Motor neuron (in vitro differentiated cells): ENCODE data around the gene ADAM33. TPM values are rescaled to one million over a fixed set of nuclear protein-coding genes. Genes with fewer than 3 reads are reported as not detected.
A peak's percentile ranks its signal among the peaks of the same experiment; 100 is the strongest.

Source experiments
- ATAC-seq, 8 experiments: fragments of 200-7000 bp; cut with Tn5 transposase; replicated peaks in 6 of 8; 2 replicates each; pipeline ENCODE4 v1.8.0; 2021; ENCODE audit warnings: mild to moderate bottlenecking in 8 of 8, moderate library complexity in 8 of 8
- H3K27ac ChIP-seq, 2 donors: fragments of 250-450 bp; sonication (Bioruptor Pico); 2 replicates each; pipeline ENCODE4 v1.9.0; 2021; ENCODE audit warnings: antibody characterized with exemption in 2 of 2, mild to moderate bottlenecking in 2 of 2, moderate library complexity in 1 of 2
- H3K4me1 ChIP-seq, 2 donors: fragments of 250-450 bp; sonication (Bioruptor Pico); replicated peaks in 1 of 2; 2 replicates each; pipeline ENCODE4 v1.6.1; 2021; ENCODE audit warnings: antibody characterized with exemption in 2 of 2, mild to moderate bottlenecking in 2 of 2, moderate library complexity in 1 of 2
- H3K4me3 ChIP-seq, 5 donors: fragments of 250-450 bp; sonication (Bioruptor Pico); 2 replicates each; pipeline ENCODE4 v1.9.0; 2021; ENCODE audit warnings: antibody characterized with exemption in 5 of 5, mild to moderate bottlenecking in 5 of 5, moderate library complexity in 4 of 5
- WGBS, 10 experiments: fragments of 450-650 bp; shearing (Covaris generic); methylation state at CpG; one replicate each; pipeline ENCODE4 v1.0.0; 2022; 5-methylcytosine and 5-hydroxymethylcytosine counted together
- in situ Hi-C, 9 experiments: fragments of 400-800 bp; cut with MboI; loops; one replicate each; pipeline ENCODE4 v1.15.0; 2021; ENCODE audit warnings: low sequenced_read_pairs in 9 of 9, low pct_unique_long_range_greater_than_20kb in 2 of 9; ENCODE audit not compliant: unreplicated experiment in 9 of 9
- total RNA-seq, 8 experiments: library from RNA; unstranded; fragments of 300-600 nt; gene quantifications; 2 replicates each; pipeline versions ENCODE4 v1.2.3 to v1.2.4, GENCODE V29; 2022

Gene ADAM33
- total RNA-seq, 8 experiments from 2014 or later, result 0.17 to 62.3 (median 1.2) TPM; not detected in 1

DNA sequence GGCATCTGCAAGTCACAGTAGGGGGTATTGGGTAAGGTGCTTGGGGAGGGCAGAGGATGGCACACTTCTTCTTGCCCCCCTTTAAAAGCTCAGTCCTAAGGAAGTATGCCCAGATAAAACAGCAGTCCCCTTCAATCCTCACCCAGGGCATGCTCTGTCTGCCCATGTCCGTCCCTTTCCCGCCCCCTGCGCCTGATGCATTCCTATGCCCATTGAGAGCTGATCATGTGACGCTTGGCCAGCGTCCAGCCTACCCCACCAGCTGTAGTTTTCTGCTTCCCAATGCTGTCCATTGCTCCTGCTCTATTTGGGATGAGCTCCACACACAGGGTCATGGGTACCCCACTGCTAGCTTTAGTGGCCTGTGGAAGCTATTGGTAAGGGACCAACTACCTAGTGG, 22.3 kb upstream of the ADAM33 start:
- WGBS, 10 experiments, result 60 to 93% (median 82%) methylated on average over 2 to 4 of the region's 5 CpGs; no CpG with 5 or more reads in 5 of the 10 experiments
- in situ Hi-C loops, result no loop called here
- Histone ChIP-seq H3K4me1 (no peaks in the 10 kb centered on the region), H3K4me3 (no peak overlapping the region), H3K27ac (no peak overlapping the region)
- ATAC-seq, result no peak

DNA sequence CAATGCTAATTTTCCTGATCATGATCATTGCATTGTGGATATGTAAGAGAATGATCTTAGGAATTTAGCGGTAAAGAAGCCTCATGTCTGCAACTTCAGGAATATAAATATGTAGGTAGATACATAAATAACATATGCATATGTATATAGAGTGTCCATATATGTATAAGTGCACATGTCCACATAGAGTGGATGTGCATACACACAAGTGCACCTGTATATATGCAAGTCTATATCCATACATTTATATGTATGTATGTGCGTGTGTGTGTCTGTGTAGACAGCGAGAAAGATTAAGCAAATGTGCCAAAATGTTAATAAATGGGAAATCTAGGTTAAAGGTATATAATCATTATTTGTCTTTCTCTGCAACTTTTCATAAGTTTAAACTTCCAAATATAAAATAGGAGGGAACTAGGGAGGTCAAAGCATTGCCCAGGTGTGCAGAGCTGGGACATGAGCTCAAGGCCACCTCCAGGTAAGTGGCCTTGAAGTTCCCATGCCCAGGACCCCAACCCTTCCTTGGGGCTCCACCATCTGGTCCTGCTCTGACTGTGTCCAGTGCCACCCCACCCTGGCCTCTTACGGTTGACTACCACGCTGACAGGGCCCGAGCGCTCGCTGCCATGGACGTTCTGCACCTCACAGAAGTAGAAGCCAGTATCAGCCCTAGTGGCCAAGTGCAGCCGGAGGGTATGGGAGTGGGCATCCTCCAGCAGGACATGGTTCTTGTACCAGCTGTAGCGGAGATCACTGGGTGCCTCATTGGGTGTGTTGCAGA, 21.0 kb upstream of the ADAM33 start:
- WGBS, 10 experiments, result 0 to 100% (median 80%) methylated on average over 1 to 8 of the region's 11 CpGs; no CpG with 5 or more reads in 1 of the 10 experiments
- peak in 2 of 8 experiments; percentile 57 to 81 for ATAC-seq
- Histone ChIP-seq H3K27ac (no peak overlapping the region), H3K4me3 (no peak overlapping the region), H3K4me1 (no peaks in the 10 kb centered on the region)
- in situ Hi-C loops, result no loop called here

GRCh38 chr20:3701061-3701998, 19.5 kb upstream of the ADAM33 start:
- Histone ChIP-seq H3K4me1 (no peaks in the 10 kb centered on the region), H3K4me3 (no peak overlapping the region), H3K27ac (no peak overlapping the region)
- no peak for ATAC-seq
- in situ Hi-C loops, result no loop called here
- WGBS, 10 experiments, result 58 to 97% (median 68%) methylated on average over 5 to 8 of the region's 13 CpGs; no CpG with 5 or more reads in 7 of the 10 experiments

DNA sequence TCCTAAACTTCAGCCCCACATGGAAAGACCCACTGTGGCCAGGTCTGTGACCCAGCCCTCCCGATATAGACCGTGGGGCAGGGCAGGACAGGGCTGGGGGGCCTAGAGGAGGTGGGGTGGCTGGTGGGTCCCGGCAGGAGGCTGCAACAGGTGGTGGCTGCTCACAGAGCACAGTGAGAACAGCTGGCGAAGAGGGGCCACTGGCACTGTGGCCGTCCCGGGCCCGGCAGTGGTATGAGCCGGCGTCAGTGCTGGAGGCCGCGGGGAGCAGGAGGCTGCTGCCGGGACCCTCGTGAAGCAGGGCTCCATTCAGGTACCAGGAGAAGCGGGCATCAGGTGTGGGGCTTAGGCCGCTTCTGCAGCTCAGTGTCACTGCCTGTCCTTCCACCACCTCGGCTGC, 17.2 kb upstream of the ADAM33 start:
- no peak for ATAC-seq
- H3K27ac ChIP-seq, result no peak overlapping the region
- whole genome bisulfite sequencing, 10 experiments, result 100% methylated on average over 1 of the region's 16 CpGs; no CpG with 5 or more reads in 9 of the 10 experiments
- in situ Hi-C loops, result no loop called here
- H3K4me3 ChIP-seq, result no peak overlapping the region
- H3K4me1 ChIP-seq, result no peaks in the 10 kb centered on the region

GRCh38 chr20:3698591-3699001, 16.8 kb upstream of the ADAM33 start:
- no peaks in the 10 kb centered on the region for H3K4me1 ChIP-seq
- H3K27ac ChIP-seq, result no peak overlapping the region
- peak in 1 of 8 experiments; percentile 16 for ATAC-seq
- 60 to 86% methylated on average over 1 to 6 of the region's 6 CpGs; no CpG with 5 or more reads in 8 of the 10 experiments for WGBS, 10 experiments
- in situ Hi-C loops, result no loop called here
- H3K4me3 ChIP-seq, result no peak overlapping the region

DNA sequence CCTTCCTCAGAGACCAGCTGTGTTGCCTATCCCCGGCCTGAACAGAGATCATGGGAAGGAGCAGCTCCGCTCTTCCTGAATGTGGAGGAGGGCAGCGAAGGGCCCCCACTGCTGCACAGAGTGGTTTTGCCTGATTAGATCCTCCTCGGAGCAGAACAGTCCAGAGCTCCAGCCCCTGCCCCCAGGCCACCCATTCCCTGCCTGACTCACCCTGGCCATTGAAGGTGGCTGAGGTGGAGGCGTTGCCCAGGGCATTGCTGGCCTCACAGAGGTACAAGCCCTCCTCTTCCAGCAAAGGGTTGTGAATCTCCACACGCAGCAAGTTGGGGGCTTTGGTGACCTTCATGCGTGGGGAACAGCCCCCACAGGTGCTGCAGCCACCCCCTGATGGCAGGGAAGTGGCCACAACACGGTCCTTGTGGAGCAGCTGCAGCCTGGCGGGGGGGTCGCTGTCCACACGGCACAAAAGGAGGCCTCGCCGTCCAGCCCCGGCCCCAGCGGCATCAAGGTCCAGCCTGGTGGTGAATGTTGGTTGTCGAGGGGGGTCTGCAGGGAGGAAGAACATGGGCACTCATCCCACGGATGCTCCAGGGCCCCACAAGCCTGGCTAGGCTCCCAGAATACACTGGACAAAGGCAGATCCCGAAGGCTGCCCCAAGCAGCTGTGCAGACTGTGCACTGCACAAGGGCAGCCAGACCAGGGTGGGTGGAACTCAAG, 15.9 kb upstream of the ADAM33 start:
- Histone ChIP-seq H3K4me3 (no peak overlapping the region), H3K4me1 (no peaks in the 10 kb centered on the region), H3K27ac (no peak overlapping the region)
- 40 to 100% (median 90%) methylated on average over 1 to 8 of the region's 18 CpGs; no CpG with 5 or more reads in 4 of the 10 experiments for WGBS, 10 experiments
- peak in 1 of 8 experiments; percentile 40 for ATAC-seq
- in situ Hi-C loops, result no loop called here

DNA sequence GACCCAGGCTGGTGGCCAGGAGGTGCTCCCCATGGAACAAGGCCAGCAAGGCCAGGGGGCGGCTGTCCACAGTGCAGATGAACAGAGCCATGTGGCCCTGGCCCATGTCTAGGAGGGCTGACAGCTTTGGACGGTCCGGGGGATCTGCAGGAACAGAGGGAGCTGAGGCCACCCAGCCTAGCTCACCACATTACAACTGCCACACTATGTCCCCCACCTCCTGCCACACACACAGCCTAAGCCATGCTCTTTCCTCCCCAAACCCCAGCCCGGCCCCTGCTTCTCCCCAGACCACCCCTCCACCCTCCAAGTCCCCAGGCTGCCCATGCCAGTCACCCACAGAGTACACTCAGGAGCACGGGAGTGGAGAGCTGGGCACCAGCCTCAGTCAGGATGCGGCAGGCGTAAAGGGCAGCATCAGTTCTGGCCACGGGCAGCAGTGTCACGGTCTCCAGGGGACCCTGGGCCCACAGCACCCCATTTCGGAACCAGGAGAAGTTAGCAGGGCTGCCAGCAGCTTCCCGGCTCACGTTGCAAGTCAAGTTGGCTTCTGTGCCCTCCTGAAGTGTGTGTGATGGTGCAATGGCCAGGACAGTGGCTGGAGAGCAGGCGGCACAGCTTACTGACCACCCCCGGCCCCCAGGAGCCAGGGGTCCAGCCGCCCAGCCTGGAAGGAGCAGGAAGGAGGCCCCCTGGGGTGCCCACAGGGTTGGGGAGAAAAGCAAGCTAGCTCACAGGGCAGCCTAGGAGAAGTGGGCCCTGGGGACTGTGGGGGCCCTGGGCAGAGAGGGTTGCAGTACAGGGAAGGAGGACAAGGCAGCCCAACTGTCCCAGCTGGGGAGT, 15.2 kb upstream of the ADAM33 start:
- 50 to 100% (median 93%) methylated on average over 1 to 4 of the region's 15 CpGs; no CpG with 5 or more reads in 5 of the 10 experiments for WGBS, 10 experiments
- H3K27ac ChIP-seq, result no peak overlapping the region
- ATAC-seq, result no peak
- no peaks in the 10 kb centered on the region for H3K4me1 ChIP-seq
- in situ Hi-C loops, result no loop called here
- H3K4me3 ChIP-seq, result no peak overlapping the region

- Histone ChIP-seq H3K27ac (no peak overlapping the region), H3K4me1 (no peaks in the 10 kb centered on the region), H3K4me3 (no peak overlapping the region)
- WGBS, 10 experiments, result 83 to 100% (median 100%) methylated on average over 1 of the region's 1 CpG; no CpG with 5 or more reads in 7 of the 10 experiments
- peak in 1 of 8 experiments; percentile 43 for ATAC-seq
- in situ Hi-C loops, result no loop called here
Observed at GRCh38 chr20:3696200-3696599, 14.4 kb upstream of the ADAM33 start.

DNA sequence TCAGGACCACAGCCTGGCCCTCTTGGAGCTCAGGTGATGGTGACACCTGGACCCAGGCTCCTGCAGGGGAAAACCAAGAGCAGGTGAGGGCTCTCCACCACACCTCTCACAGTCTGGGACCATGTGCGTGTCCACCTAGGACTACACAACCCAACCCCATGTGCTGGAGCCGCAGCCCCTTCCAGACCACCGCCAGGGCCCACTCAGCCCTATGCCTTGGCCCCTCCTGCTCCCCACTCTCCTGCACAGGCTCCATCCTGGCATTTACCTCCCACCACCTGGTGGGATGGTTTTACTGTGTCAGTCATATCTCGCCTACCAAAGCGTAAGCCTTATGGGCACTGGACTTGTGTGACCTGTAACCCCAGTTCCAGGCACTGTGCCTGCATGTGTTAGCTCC, 13.1 kb upstream of the ADAM33 start:
- in situ Hi-C loops, result no loop called here
- no peaks in the 10 kb centered on the region for H3K4me1 ChIP-seq
- 90% methylated on average over 3 of the region's 5 CpGs; no CpG with 5 or more reads in 9 of the 10 experiments for WGBS, 10 experiments
- H3K27ac ChIP-seq, result no peak overlapping the region
- no peak for ATAC-seq
- H3K4me3 ChIP-seq, result no peak overlapping the region

- in situ Hi-C loops, result no loop called here
- no peak for ATAC-seq
- H3K4me1 ChIP-seq, result no peaks in the 10 kb centered on the region
- no peak overlapping the region for H3K4me3 ChIP-seq
- no peak overlapping the region for H3K27ac ChIP-seq
- 30 to 62% methylated on average over 2 to 6 of the region's 13 CpGs; no CpG with 5 or more reads in 8 of the 10 experiments for WGBS, 10 experiments
Observed at GRCh38 chr20:3693376-3693775, 11.6 kb upstream of the ADAM33 start.

- no peak for ATAC-seq
- H3K4me3 ChIP-seq, result no peak overlapping the region
- H3K27ac ChIP-seq, result no peak overlapping the region
- in situ Hi-C loops, result no loop called here
- no peaks in the 10 kb centered on the region for H3K4me1 ChIP-seq
- WGBS, 10 experiments, result 60 to 88% methylated on average over 1 to 5 of the region's 23 CpGs; no CpG with 5 or more reads in 8 of the 10 experiments
Observed at GRCh38 chr20:3692706-3693294, 11.0 kb upstream of the ADAM33 start.

GRCh38 chr20:3691897-3692296, 10.1 kb upstream of the ADAM33 start:
- WGBS, 10 experiments, result 20 to 100% (median 83%) methylated on average over 1 to 4 of the region's 9 CpGs; no CpG with 5 or more reads in 6 of the 10 experiments
- in situ Hi-C loops, result no loop called here
- H3K4me3 ChIP-seq, result no peak overlapping the region
- H3K27ac ChIP-seq, result no peak overlapping the region
- no peak for ATAC-seq
- H3K4me1 ChIP-seq, result no peaks in the 10 kb centered on the region
